GM12878 (cell line): ENCODE results near the gene HIVEP2. TPM values are rescaled to one million over a fixed set of nuclear protein-coding genes. Genes with fewer than 3 reads are reported as not detected.

ENCODE experiments used
- ATAC-seq: fragments of 200-7000 bp; cut with Tn5 transposase; 3 replicates; pipeline ENCODE4 v1.9.1; 2020; ENCODE audit warnings: mild to moderate bottlenecking, moderate library complexity
- BruUV-seq: library from RNA; stranded (reverse); fragments of 400-500 nt; replicated peaks from 2 replicates; lab custom pipeline; 2021; lab: Mats Ljungman, UMichigan
- CTCF ChIA-PET: fragments of 300-600 bp; sonication (Branson Sonifier 250); formaldehyde crosslinking; extraction: SDS; loops from one replicate; lab custom pipeline; 2021; ENCODE audit warnings: inconsistent platforms; lab: Yijun Ruan, JAX
- POLR2A ChIA-PET: fragments of 350-600 bp; formaldehyde crosslinking; extraction: SDS; loops from one replicate; lab custom pipeline; 2021; ENCODE audit warnings: inconsistent platforms; lab: Charles Lee
- RAD21 ChIA-PET: fragments of 300-600 bp; sonication (Branson Sonifier 250); formaldehyde crosslinking; loops from one replicate; lab custom pipeline; 2023; ENCODE audit warnings: antibody characterized with exemption; ENCODE audit not compliant: unreplicated experiment; lab: Charles Lee
- SMC1A ChIA-PET: fragments of 300-600 bp; sonication (Branson Sonifier 250); formaldehyde crosslinking; loops from one replicate; lab custom pipeline; 2023; ENCODE audit not compliant: unreplicated experiment, uncharacterized antibody; lab: Charles Lee
- DNase-seq: peaks from one replicate; pipeline ENCODE4 v3.0.0-alpha.2; 2011; ENCODE audit warnings: low read depth, low spot score
- FAIRE-seq: peaks from 3 replicates; lab custom pipeline; 2011; peaks lifted over from hg19 to GRCh38; lab: Jason Lieb, UNC
- H2AFZ ChIP-seq: 2 replicates; pipeline ENCODE4 v1.6.0; 2011; ENCODE audit warnings: low read depth, low read length, control low read depth; ENCODE audit not compliant: control insufficient read depth
- H3K27ac ChIP-seq: 2 replicates; pipeline ENCODE4 v1.5.1; 2011; ENCODE audit warnings: control low read depth; ENCODE audit not compliant: control insufficient read depth, insufficient read depth
- H3K27me3 ChIP-seq, 2 experiments: replicated peaks in 1 of 2; 2 replicates each; pipeline versions ENCODE4 v1.6.0 to v1.6.1; 2011; ENCODE audit warnings: low read length in 1 of 2; ENCODE audit not compliant: control insufficient read depth in 2 of 2, insufficient read depth in 2 of 2
- H3K36me3 ChIP-seq, 2 experiments: 2 replicates each; pipeline ENCODE4 v1.5.1; 2011; ENCODE audit warnings: low read length in 1 of 2; ENCODE audit not compliant: control insufficient read depth in 2 of 2, insufficient read depth in 2 of 2
- H3K4me1 ChIP-seq: 2 replicates; pipeline ENCODE4 v1.6.1; 2011; ENCODE audit warnings: mild to moderate bottlenecking, low read length, moderate library complexity, mixed read lengths; ENCODE audit not compliant: control insufficient read depth, insufficient read depth
- H3K4me2 ChIP-seq: 2 replicates; pipeline ENCODE4 v1.6.0; 2011; ENCODE audit warnings: control low read depth; ENCODE audit not compliant: control insufficient read depth, insufficient read depth
- H3K4me3 ChIP-seq: fragments of 200-600 bp; sonication (generic); 2 replicates; pipeline ENCODE4 v1.5.1; 2016
- H3K79me2 ChIP-seq: 2 replicates; pipeline ENCODE4 v1.6.0; 2011; ENCODE audit warnings: low read length; ENCODE audit not compliant: control insufficient read depth, insufficient read depth
- H3K9ac ChIP-seq: 2 replicates; pipeline ENCODE4 v1.8.0; 2011; ENCODE audit warnings: low read length, control low read depth, mixed read lengths; ENCODE audit not compliant: control insufficient read depth, insufficient read depth
- H3K9me3 ChIP-seq: replicated peaks from 3 replicates; pipeline ENCODE4 v1.5.1; 2011; ENCODE audit warnings: mild to moderate bottlenecking, low read length; ENCODE audit not compliant: control insufficient read depth, insufficient read depth
- H4K20me1 ChIP-seq: 2 replicates; pipeline ENCODE4 v1.6.0; 2011; ENCODE audit not compliant: control insufficient read depth, insufficient read depth
- DPF2 ChIP-seq: fragments of 450-650 bp; IDR thresholded peaks from 2 replicates; pipeline ENCODE4 v1.6.1; 2017; ENCODE audit warnings: mild to moderate bottlenecking
- ETV6 ChIP-seq, 2 experiments: fragments of 450-650 bp in 1 of 2; IDR thresholded peaks in 1 of 2; conservative IDR thresholded peaks in 1 of 2; 2 replicates each; pipeline ENCODE4 v1.6.1; 2014; ENCODE audit warnings: antibody characterized with exemption in 1 of 2, borderline replicate concordance in 1 of 2, low read depth in 1 of 2, mild to moderate bottlenecking in 1 of 2, moderate library complexity in 1 of 2
- EZH2 ChIP-seq: IDR thresholded peaks from 2 replicates; pipeline ENCODE4 v1.6.1; 2012; ENCODE audit warnings: low read depth, mild to moderate bottlenecking, control low read depth, inconsistent platforms, low read length, borderline replicate concordance; ENCODE audit not compliant: control insufficient read depth
- HDGF ChIP-seq: fragments of 450-650 bp; IDR thresholded peaks from 2 replicates; pipeline ENCODE4 v1.6.1; 2016; ENCODE audit warnings: antibody characterized with exemption
- IKZF2 ChIP-seq, 2 experiments: fragments of 450-650 bp; IDR thresholded peaks; 2 replicates each; pipeline ENCODE4 v1.6.1; 2017; ENCODE audit warnings: mild to moderate bottlenecking in 2 of 2, moderate library complexity in 2 of 2
- MEF2B ChIP-seq: fragments of 450-650 bp; IDR thresholded peaks from 2 replicates; pipeline ENCODE4 v1.6.1; 2018; ENCODE audit warnings: mild to moderate bottlenecking, moderate library complexity; ENCODE audit not compliant: partially characterized antibody, poor library complexity, severe bottlenecking
- MTA3 ChIP-seq: IDR thresholded peaks from 2 replicates; pipeline ENCODE4 v1.6.1; 2012; ENCODE audit warnings: low read length, inconsistent platforms, borderline replicate concordance
- SIX5 ChIP-seq: IDR thresholded peaks from 2 replicates; pipeline ENCODE4 v1.6.1; 2011; ENCODE audit warnings: mild to moderate bottlenecking, low read depth, low read length, moderate library complexity; ENCODE audit not compliant: severe bottlenecking
- STAT1 ChIP-seq: fragments of 450-650 bp; conservative IDR thresholded peaks from 2 replicates; pipeline ENCODE4 v1.6.1; 2014; ENCODE audit warnings: antibody characterized with exemption, mild to moderate bottlenecking
- WGBS: methylation state at CpG from one replicate; pipeline ENCODE4 v1.1.6; 2016; ENCODE audit warnings: low lambda C conversion rate; ENCODE audit not compliant: insufficient replicate concordance, insufficient coverage; ENCODE audit errors: missing lambda C conversion rate; 5-methylcytosine and 5-hydroxymethylcytosine counted together
- in situ Hi-C: fragments of 300-500 bp; cut with MboI; formaldehyde crosslinking; loops from 9 replicates; pipeline ENCODE4 v1.14.3; 2018; ENCODE audit warnings: mixed read lengths
- intact Hi-C: fragments of 100-400 bp; cut with micrococcal nuclease; formaldehyde crosslinking; loops from one replicate; pipeline ENCODE4 v1.14.2; 2022; ENCODE audit not compliant: unreplicated experiment
- polyA plus RNA-seq, 11 experiments: library from polyadenylated mRNA; depleted of rRNA in 4 of 11; unstranded in 6 of 11; stranded (reverse) in 5 of 11; fragments of >200 nt; fragmentation: Nextera tagmentation in 4 of 11; fragmentation: Illumina TruSeq in 1 of 11; extraction: Ambion mirVana in 4 of 11; extraction: Trizol in 1 of 11; gene quantifications; 1 replicate in 1 of 11; 2 replicates in 10 of 11; pipeline versions ENCODE4 v1.2.1 to v1.2.3, GENCODE V29; 2011 to 2016; ENCODE audit warnings: inconsistent platforms in 2 of 11, missing spikeins in 2 of 11, low read depth in 1 of 11
- total RNA-seq, 4 experiments: library from RNA; depleted of rRNA in 3 of 4; stranded (reverse); fragments of >200 nt in 3 of 4; fragmentation: Illumina TruSeq in 1 of 4; extraction: Trizol in 1 of 4; gene quantifications; 2 replicates each; pipeline versions ENCODE4 v1.2.1 to v1.2.3, GENCODE V29; 2013 to 2021
- TF ChIP-seq, protein P1 (sequence below): fragments of 450-650 bp; IDR thresholded peaks from 2 replicates; pipeline ENCODE4 v1.6.1; 2017; ENCODE audit warnings: mild to moderate bottlenecking, low read depth, inconsistent platforms; ENCODE audit not compliant: poor library complexity, severe bottlenecking
- TF ChIP-seq, protein P2 (sequence below): fragments of 450-650 bp; IDR thresholded peaks from 2 replicates; pipeline ENCODE4 v1.6.1; 2016; ENCODE audit warnings: mild to moderate bottlenecking

HIVEP2 gene
- total and polyA plus RNA-seq, 10 of the 15 experiments (the other 5 are each of a cell fraction or from before 2014, with no cell fraction given) = 1.2 to 15.7 (median 10.2) TPM

DNA sequence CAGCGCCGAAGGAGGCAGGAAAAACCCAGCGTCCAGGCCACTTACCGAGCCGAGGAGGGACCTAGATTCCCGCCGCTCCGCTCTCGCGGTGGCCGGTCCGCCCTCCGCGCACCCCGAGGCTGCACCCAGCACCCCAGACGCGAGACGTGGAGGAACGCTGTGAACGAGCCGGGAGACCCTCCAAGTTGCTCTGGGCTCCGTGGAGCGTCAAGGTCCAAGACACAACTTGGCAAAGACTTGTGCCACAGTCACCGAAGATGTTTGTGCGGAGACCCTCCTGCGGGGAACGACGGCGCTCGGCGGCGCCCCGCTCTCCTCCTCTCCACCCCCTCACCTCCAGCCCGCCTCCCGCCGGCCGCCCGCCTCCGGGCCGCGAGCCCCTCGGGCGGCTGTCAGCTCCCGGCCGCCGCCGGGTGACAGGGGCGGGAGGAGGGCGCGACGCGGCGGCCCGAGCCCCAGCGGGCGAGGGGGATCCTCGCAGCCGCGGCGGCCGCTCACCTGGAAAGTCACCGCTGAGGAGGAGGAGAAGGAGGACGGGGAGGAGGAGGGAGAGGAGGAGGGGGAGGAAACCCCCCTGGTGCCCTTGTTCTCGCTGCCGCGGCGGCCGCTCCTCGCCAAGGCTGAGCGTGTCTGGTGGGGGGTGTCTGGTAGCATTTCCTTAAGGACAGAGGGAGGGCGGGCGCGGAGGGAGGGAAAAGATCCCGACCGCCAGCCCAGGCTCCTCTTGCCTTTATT lies 637 bp upstream of the HIVEP2 start (continued):
- TF ChIP-seq MTA3 (0 out of 2 replicates have a peak, but pooled peaks have one; percentile 47), HDGF (no peak)
- TF ChIP-seq, protein P1, sequence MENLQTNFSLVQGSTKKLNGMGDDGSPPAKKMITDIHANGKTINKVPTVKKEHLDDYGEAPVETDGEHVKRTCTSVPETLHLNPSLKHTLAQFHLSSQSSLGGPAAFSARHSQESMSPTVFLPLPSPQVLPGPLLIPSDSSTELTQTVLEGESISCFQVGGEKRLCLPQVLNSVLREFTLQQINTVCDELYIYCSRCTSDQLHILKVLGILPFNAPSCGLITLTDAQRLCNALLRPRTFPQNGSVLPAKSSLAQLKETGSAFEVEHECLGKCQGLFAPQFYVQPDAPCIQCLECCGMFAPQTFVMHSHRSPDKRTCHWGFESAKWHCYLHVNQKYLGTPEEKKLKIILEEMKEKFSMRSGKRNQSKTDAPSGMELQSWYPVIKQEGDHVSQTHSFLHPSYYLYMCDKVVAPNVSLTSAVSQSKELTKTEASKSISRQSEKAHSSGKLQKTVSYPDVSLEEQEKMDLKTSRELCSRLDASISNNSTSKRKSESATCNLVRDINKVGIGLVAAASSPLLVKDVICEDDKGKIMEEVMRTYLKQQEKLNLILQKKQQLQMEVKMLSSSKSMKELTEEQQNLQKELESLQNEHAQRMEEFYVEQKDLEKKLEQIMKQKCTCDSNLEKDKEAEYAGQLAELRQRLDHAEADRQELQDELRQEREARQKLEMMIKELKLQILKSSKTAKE = no peak

DNA sequence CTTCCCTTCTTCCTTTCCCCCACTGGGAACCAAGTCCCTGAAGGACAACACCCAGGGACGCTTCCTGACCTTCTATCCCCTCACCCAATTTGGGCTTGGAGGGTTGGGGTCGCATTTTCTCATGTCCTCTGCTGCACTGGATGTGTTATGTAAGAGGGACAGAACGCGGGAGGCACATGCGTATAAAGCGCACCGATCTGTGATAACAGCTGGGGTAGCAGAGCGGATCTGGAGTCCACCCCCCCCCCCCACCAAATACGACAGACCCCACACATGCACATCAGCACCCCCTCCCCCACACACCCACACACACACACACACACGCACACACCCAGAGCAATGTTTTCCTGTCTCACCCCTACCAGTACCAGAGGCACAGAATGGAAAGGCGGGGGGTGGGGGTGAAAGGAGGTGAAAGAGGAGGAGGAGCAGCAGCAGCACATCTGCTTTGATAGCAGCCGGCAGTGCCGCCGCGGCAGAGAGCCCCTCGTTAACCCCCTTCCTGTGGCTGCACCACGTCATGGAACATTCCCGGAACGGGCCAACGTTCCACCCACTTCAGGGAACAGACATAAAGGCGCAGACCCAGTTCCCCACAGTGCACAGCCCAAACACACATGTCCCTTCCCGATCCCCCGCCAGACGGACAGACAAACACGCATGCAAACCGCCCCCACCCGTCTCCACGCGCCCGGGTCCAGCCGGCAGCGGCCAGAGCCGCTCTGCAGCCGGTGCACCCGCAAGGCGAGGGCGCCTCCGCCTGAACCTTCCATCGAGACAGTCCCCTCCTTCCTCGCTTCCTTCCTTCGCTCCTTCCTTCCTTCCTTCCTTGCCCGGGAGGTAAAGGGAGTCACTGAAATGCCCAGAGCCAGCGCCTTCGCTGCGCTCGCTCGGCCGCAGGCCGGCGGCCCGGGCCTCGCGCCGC lies 590 bp downstream of the HIVEP2 start:
- H3K9ac ChIP-seq = peak overlapping the region; percentile 87
- H4K20me1 ChIP-seq = no peaks in the 10 kb centered on the region
- H3K79me2 ChIP-seq = peaks cover 71% of the 10 kb centered on the region
- H3K4me2 ChIP-seq = peak overlapping the region; percentile 78
- H3K4me3 ChIP-seq = peak overlapping the region; percentile 86
- peak overlapping the region; percentile 54 for H2AFZ ChIP-seq
- H3K9me3 ChIP-seq = no peaks in the 10 kb centered on the region
- ChIA-PET RAD21 (interaction anchor here (0.8 to 6.8 kb wide), 14 partner anchors 10 to 245 kb away, joined by 3 to 51 read pairs (median 5); no protein-coding TSS in a partner anchor), POLR2A (interaction anchor here (0.9 to 6.6 kb wide), 8 partner anchors 10 to 117 kb away, joined by 3 to 27 read pairs (median 5); no protein-coding TSS in a partner anchor), SMC1A (interaction anchor here (0.6 to 11.3 kb wide), 19 partner anchors 8 to 243 kb away, joined by 3 to 75 read pairs (median 4); no protein-coding TSS in a partner anchor), CTCF (interaction anchor here (1.0 to 4.7 kb wide), 9 partner anchors 8 to 150 kb away, joined by 3 to 21 read pairs (median 4); no protein-coding TSS in a partner anchor)
- 0 out of 4 replicates have a peak, but pooled peaks cover 0 to 6% of the 10 kb centered on the region in 2 experiments for H3K36me3 ChIP-seq
- in situ Hi-C loops = loop anchor here (5.0 kb wide), 2 partner anchors 97 to 252 kb away; no protein-coding TSS in a partner anchor
- ATAC-seq (peak; percentile 28), DNase-seq (no peak), FAIRE-seq (no peak)
- peaks cover 9% of the 10 kb centered on the region; the same call in 1 of the 2 replicates for H3K4me1 ChIP-seq
- no TSS peak for BruUV-seq
- under 1% methylated on average over 41 of the region's 54 CpGs for WGBS
- peak overlapping the region; percentile 98 for H3K27ac ChIP-seq
- intact Hi-C loops = loop anchor here (5.0 to 10.0 kb wide), 4 partner anchors 42 to 480 kb away; no protein-coding TSS in a partner anchor
- H3K27me3 ChIP-seq = no peaks in the 10 kb centered on the region
- TF ChIP-seq DPF2 = peak; percentile 74; the same call in 1 of the 2 replicates
- peak in 1 of 2 experiments; percentile 59; a peak in 2 of 4 replicates for TF ChIP-seq ETV6 (conservative IDR thresholded peaks at IDR 0.05 in 1 of 2, IDR thresholded peaks at IDR 0.05 in 1 of 2; ENCODE audit: borderline replicate concordance in 1 of 2, low read depth in 1 of 2)
- TF ChIP-seq, protein P2, sequence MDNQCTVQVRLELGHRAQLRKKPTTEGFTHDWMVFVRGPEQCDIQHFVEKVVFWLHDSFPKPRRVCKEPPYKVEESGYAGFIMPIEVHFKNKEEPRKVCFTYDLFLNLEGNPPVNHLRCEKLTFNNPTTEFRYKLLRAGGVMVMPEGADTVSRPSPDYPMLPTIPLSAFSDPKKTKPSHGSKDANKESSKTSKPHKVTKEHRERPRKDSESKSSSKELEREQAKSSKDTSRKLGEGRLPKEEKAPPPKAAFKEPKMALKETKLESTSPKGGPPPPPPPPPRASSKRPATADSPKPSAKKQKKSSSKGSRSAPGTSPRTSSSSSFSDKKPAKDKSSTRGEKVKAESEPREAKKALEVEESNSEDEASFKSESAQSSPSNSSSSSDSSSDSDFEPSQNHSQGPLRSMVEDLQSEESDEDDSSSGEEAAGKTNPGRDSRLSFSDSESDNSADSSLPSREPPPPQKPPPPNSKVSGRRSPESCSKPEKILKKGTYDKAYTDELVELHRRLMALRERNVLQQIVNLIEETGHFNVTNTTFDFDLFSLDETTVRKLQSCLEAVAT = peak; percentile 85
- TF ChIP-seq, protein P1 = peak; percentile 53
- TF ChIP-seq STAT1 = no peak
- TF ChIP-seq EZH2 = no peak
- TF ChIP-seq MEF2B = peak; percentile 49
- peak; percentile 85 to 88 for TF ChIP-seq IKZF2 (IDR thresholded peaks at IDR 0.05)
- TF ChIP-seq SIX5 = no peak
